NT2/D1 (cell line): Measurements from ENCODE around the gene ITPK1.

Experiments
- DNase-seq: peaks from one replicate; pipeline ENCODE4 v3.0.0-alpha.2; 2011; ENCODE audit warnings: low read depth, low spot score
- H3K27me3 ChIP-seq: 2 replicates; pipeline ENCODE4 v1.6.0; 2011; ENCODE audit warnings: mild to moderate bottlenecking; ENCODE audit not compliant: insufficient read length, insufficient read depth
- H3K36me3 ChIP-seq: 2 replicates; pipeline ENCODE4 v1.6.1; 2011; ENCODE audit warnings: mild to moderate bottlenecking, low read length, mixed read lengths; ENCODE audit not compliant: insufficient read depth, insufficient read length
- H3K4me1 ChIP-seq: 2 replicates; pipeline ENCODE4 v1.5.1; 2011; ENCODE audit not compliant: insufficient read depth, insufficient read length
- H3K4me3 ChIP-seq: 2 replicates; pipeline ENCODE4 v1.5.1; 2011; ENCODE audit warnings: low read depth; ENCODE audit not compliant: insufficient read length
- H3K9ac ChIP-seq: 2 replicates; pipeline ENCODE4 v1.6.0; 2011; ENCODE audit warnings: low read depth; ENCODE audit not compliant: insufficient read length
- H3K9me3 ChIP-seq: 2 replicates; pipeline ENCODE4 v1.5.1; 2011; ENCODE audit warnings: mild to moderate bottlenecking, low read length; ENCODE audit not compliant: insufficient read depth
- SUZ12 ChIP-seq: IDR thresholded peaks from 2 replicates; pipeline ENCODE4 v1.6.1; 2011; ENCODE audit not compliant: insufficient read length, insufficient read depth; ENCODE audit errors: extremely low read depth
- YY1 ChIP-seq: IDR thresholded peaks from 2 replicates; pipeline ENCODE4 v1.6.1; 2011; ENCODE audit not compliant: insufficient read length, insufficient read depth
- ZNF274 ChIP-seq: IDR thresholded peaks from 2 replicates; pipeline ENCODE4 v1.6.1; 2011; ENCODE audit warnings: mild to moderate bottlenecking, low read depth, low read length

The ITPK1 gene

GRCh38 chr14:92984082-92984788 is 131.5 kb downstream of the ITPK1 start:
- Histone ChIP-seq H3K36me3 (no peaks in the 10 kb centered on the region), H3K4me1 (no peaks in the 10 kb centered on the region), H3K4me3 (no peak overlapping the region), H3K9ac (no peak overlapping the region), H3K9me3 (peaks cover 13% of the 10 kb centered on the region; the same call in 1 of the 2 replicates), H3K27me3 (no peaks in the 10 kb centered on the region)
- TF ChIP-seq YY1 (no peak), ZNF274 (no peak), SUZ12 (no peak)
- no peak for DNase-seq

- Histone ChIP-seq H3K9ac (no peak overlapping the region), H3K27me3 (no peaks in the 10 kb centered on the region), H3K4me3 (no peak overlapping the region), H3K9me3 (peaks cover 24% of the 10 kb centered on the region), H3K4me1 (no peaks in the 10 kb centered on the region), H3K36me3 (no peaks in the 10 kb centered on the region)
- DNase-seq: no peak
- TF ChIP-seq SUZ12 (no peak), ZNF274 (no peak), YY1 (no peak)
These were observed 132.8 kb downstream of the ITPK1 start for GRCh38 chr14:92982956-92983355.

- Histone ChIP-seq H3K36me3 (no peaks in the 10 kb centered on the region), H3K4me1 (no peaks in the 10 kb centered on the region), H3K27me3 (no peaks in the 10 kb centered on the region), H3K9me3 (peaks cover 36% of the 10 kb centered on the region), H3K4me3 (no peak overlapping the region), H3K9ac (no peak overlapping the region)
- TF ChIP-seq YY1 (no peak), ZNF274 (no peak), SUZ12 (no peak)
- DNase-seq: no peak
These were observed 134.0 kb downstream of the ITPK1 start for GRCh38 chr14:92981726-92982125.

GRCh38 chr14:92980866-92981265 is 134.9 kb downstream of the ITPK1 start:
- Histone ChIP-seq H3K4me1 (no peaks in the 10 kb centered on the region), H3K4me3 (no peak overlapping the region), H3K36me3 (no peaks in the 10 kb centered on the region), H3K27me3 (no peaks in the 10 kb centered on the region), H3K9ac (no peak overlapping the region), H3K9me3 (peaks cover 44% of the 10 kb centered on the region)
- TF ChIP-seq ZNF274: no peak
- TF ChIP-seq YY1: no peak
- no peak for TF ChIP-seq SUZ12
- no peak for DNase-seq

- H3K9me3 ChIP-seq: peaks cover 46% of the 10 kb centered on the region
- no peaks in the 10 kb centered on the region for H3K27me3 ChIP-seq
- H3K4me3 ChIP-seq: no peak overlapping the region
- DNase-seq: no peak
- H3K4me1 ChIP-seq: peaks cover 2% of the 10 kb centered on the region
- no peak overlapping the region for H3K9ac ChIP-seq
- TF ChIP-seq YY1 (no peak), SUZ12 (no peak)
- H3K36me3 ChIP-seq: no peaks in the 10 kb centered on the region
These were observed 137.3 kb downstream of the ITPK1 start for GRCh38 chr14:92978229-92979021.

GRCh38 chr14:92976268-92976667 is 139.5 kb downstream of the ITPK1 start:
- TF ChIP-seq YY1 (no peak), SUZ12 (no peak), ZNF274 (no peak)
- Histone ChIP-seq H3K9me3 (peaks cover 46% of the 10 kb centered on the region), H3K27me3 (no peaks in the 10 kb centered on the region), H3K4me3 (no peak overlapping the region), H3K36me3 (no peaks in the 10 kb centered on the region), H3K4me1 (peaks cover 4% of the 10 kb centered on the region), H3K9ac (no peak overlapping the region)
- no peak for DNase-seq
